GM19328 (cell line): Measurements from ENCODE around the gene FANCG.

Source experiments
- ATAC-seq: cut with Tn5 transposase; IDR thresholded peaks from one replicate; pipeline ENCODE4 v1.9.1; 2021; ENCODE audit warnings: mild to moderate bottlenecking, moderate library complexity; ENCODE audit not compliant: unreplicated experiment

FANCG gene

GRCh38 chr9:35104586-35104985 is 24.8 kb upstream of the FANCG start:
- ATAC-seq: no peak

GRCh38 chr9:35103660-35104191 is 24.0 kb upstream of the FANCG start:
- no peak for ATAC-seq

DNA sequence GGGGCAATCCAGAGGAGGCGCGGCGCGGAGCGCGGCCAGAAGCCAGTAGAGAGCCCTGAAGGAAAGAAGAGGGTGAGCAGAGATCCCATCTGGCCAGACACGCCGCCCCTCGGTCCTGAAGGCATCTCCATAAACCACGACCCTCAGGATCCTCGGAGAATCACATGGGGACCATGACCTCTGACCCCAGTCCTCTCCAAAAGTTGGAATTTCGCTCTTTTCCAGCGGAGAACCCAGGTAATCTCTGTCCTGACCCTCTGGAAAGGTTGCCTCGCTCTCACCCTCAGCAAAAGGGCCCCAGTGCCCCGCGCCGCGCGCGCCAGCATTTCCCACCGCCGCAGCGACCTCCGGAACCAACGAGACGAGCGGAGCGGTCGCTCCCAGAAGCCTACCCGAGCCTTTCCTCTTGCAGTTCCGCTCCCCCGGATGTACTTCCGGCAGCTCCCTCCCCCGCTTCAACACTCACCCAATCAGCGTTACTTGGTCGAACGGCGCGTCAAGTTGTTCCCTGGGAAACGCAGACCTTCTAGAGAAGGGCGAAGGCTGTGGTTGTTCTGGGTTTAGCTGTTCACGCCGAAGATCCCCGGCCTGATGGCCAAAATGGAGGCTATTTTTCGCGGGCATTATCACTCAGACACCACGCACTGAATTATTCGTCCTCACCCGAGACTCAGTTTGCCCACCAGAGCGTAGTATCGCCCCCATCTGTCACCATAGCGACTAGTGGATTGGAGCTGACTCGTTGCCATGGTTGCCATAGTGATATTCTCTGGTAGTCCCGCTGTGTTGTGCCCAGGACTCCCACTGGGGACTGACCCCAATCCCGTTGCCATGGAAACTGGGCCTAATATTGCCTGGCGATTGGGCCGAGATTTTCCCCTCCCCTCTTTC is 23.3 kb upstream of the FANCG start, which contains the start of gene STOML2:
Gene STOML2, minus strand, starts transcription at position 363 of the 891 bp plus-strand sequence. Its CDS starts 37 bp downstream, at position 326.
- ATAC-seq: peak; percentile 96

DNA sequence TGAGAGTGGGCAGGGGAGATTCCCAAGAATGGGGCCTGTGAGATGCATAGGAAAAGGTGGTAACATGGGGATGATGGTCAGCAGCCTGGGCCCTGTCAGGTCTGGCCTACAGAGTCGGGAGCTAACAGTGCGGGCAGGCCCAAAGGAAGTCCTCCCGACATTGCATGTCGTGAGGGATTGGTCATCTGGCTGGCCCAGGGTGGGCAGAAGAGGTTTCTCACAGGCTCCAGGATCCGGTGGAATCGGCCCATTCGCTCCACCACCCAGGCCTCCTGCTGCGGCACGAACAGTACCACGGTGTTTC is 22.7 kb upstream of the FANCG start:
- ATAC-seq: no peak

DNA sequence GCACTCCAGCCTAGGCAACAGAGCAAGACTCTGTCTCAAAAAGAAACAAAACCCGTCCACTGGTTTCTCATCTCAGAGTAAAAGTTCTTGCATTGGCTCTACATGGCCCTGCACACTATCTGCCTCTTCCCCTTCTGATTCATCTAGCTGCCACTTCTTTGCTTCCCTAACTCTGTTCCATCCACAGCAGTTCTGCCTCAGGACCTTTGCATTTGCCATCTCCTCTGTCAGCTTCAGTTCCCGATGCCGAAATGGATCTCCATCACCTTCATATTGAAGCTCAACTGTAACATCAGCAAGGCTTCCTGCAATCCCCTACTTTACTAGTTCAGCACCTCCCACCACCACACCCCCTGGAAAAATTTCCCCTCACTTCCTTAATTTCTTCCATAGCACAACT is 17.8 kb upstream of the FANCG start:
- ATAC-seq: no peak

DNA sequence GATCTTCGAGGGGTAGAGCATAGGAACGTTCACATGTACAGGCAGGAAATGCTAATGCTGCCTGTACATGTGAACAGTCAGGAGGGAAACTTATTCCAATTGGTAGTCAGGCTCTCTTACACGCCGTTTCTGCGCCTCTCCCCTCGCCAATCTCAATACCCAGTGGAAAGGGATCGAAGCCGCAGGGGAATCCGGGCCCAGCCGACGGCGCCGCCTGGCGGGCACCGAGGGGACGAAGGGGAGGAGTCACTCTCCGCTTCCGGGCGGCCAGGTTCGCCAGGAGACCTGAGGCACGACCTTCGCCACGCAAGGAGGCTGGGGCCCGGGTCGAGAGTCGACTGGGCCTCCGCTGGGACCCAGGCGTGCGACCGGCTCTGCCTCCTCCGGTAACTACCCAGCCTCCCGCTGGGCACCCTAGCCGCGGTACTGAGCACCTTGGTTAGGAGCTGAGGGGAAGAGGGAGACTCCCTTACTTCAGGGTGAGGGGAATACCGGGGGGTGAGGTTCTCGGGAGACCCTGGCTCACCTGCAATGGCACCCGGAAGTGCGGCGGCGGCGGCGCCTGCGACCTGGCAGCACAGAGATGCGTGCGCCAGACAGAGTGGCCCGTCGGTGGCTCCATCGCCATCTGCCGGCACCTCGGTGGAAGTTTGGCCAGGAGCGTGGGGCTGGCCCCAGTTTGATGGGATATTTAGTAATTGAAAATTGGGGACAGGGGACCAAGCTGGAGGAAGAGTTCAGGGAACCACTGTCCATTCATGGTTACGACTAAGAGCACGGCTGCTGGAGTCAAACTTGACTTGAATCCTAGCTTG is 16.5 kb upstream of the FANCG start, which contains the start of gene PIGO:
Gene PIGO, minus strand, starts transcription at position 557 of the 815 bp plus-strand sequence. CDS start 1,026 bp downstream, outside the sequence.
- ATAC-seq: peak; percentile 91

DNA sequence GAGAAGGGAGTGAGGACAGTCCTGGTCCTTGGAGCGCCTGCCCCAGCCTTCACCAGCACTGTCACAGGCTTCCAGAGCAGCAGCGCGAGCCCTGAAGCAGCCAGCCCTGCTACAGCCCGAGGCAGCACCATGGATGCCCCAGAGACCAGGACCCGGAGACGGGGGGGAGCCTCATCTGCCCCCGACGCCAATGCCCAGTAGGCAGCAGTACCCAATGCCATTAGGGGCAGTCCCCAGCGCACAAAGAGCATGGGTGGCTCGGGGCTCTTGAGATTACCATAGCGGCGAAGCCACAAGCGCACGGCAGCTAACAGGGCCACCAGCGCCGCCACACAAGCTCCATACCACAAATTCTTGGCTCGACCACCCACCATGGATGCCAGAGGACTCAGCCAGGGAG is 11.8 kb upstream of the FANCG start:
- ATAC-seq: no peak

DNA sequence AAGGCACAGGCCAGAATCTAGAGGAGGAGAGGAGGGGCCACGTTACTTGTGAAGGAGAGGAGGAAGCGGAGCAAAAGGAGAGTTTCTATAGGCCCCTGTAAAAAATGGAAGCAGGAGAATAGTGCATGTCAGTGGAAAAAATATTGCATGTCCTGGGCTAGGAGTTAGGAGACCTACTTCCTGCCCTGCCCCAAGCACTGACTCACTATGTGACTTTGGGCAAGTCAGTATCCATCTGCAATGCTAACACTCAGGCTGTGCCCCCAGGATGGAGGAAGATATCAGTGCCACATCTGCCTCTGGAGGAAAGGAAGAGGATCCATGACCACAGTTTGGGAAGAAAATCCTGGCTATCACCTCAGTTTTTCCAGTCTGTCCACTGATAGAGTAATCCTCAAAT is 9.7 kb upstream of the FANCG start:
- ATAC-seq: no peak

DNA sequence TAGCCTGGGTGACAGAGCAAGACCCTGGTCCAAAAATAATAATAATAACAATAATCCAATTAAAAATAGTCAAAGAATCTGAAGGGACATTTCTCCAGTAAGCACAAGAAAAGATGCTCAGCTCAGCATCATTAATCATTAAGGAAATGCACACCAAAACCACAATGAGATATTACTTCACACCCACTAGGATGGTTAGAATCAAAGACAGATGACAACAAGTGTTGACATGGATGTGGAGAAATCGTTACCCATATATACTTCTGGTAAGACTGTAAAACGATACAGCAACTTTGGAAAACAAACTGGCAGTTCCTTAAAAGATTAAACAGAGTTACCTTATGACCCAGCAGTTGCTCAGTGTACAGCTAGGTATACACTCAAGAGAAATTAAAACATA is 5.3 kb upstream of the FANCG start:
- ATAC-seq: no peak

GRCh38 chr9:35079041-35079425 is 709 bp downstream of the FANCG start:
- no peak for ATAC-seq

GRCh38 chr9:35078066-35078465 is 1.7 kb downstream of the FANCG start:
- no peak for ATAC-seq

GRCh38 chr9:35076848-35077247 is 2.9 kb downstream of the FANCG start:
- ATAC-seq: no peak

DNA sequence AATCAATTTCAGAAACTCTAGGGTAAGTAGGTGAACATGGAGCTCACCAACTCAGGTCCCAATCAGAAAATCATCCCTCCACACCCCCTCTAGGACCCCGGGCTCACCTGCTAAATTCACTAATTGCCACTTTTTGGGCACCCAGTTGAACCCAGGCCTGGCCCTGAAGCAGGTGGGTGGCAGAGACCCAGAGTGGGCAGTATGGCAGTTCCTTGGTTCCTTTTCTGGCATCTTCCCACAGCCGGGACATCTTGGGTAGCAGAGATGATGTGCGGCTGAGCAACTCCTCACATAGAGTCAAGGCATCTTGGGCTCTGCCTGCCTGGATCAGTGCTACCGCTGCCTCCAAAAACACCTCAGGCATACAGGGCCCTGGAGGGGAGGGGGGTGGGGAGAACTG is 4.4 kb downstream of the FANCG start:
- no peak for ATAC-seq

- no peak for ATAC-seq
Measured at GRCh38 chr9:35074791-35075190, 5.0 kb downstream of the FANCG start.

DNA sequence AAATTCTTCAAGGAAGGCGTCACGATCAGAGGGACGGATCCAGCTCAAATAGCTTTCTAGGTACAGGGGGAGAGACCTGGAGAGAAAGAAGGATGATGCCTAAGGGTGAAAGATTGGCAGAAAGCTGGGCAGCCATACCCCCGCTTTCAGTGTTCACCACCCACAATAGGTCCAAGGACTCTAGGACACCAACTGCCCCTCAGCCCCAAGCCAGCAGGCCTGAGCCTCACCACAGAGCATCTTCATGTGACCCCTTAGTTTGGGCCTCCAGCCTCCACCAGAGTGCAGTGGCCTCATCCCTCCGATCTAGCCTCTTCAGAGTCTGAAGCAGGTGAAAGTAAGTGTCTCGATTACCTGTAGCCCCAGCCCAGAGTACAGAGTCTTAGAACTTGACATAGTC is 5.6 kb downstream of the FANCG start:
- no peak for ATAC-seq

DNA sequence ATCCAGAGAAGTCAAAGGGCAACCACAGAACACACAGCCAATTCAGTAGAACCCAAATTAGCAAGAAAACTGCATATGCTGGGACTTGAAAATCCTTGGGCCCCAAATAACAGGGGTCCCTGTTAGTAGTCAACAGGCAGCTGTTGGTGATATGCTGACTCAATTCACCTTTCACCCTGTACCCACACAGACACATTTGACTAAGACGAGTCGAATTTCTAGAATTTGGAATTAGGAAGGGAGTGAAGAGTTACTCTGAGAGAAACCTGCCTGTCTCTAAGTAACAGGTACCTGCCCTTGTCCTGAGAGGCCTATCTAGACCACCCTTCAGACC is 6.5 kb downstream of the FANCG start:
- ATAC-seq: no peak

GRCh38 chr9:35072461-35073278 is 7.1 kb downstream of the FANCG start, which contains the start of gene VCP:
Gene VCP (minus strand): TSS chr9:35072625. CDS start chr9:35072353, 272 bp downstream.
- ATAC-seq: peak; percentile 81

DNA sequence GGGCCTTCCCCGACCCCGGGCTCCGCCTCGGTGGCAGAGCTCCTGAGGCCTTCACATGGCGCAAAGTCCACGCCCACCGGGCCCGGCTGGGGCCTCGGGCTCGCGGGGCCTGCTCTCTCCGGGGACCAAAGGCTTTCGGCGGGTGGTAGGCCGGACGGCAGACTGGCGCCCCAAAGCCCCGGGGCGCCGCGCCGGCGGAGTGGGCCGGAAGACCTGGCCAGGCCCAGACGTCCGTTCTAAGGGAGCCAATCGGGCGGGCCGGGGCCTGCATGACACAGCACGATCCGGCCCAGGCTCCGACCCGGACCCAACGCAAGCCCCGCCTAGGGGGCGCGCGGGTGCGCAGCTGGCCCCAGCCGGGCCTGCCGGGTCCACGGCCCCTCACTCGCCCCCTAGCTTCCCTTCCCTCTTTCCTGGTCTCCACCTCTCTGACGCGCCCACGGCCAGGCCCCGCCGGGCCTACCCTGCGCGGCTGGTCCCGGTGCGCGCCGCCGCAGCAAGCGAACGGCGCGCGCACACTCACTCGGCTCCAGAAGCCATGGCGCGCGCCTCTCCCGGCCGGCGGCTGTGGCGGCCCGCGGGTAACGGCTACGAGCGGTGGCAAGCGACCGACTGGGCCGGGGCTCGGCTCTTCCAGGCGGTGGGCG is 7.8 kb downstream of the FANCG start:
- ATAC-seq: peak; percentile 52

DNA sequence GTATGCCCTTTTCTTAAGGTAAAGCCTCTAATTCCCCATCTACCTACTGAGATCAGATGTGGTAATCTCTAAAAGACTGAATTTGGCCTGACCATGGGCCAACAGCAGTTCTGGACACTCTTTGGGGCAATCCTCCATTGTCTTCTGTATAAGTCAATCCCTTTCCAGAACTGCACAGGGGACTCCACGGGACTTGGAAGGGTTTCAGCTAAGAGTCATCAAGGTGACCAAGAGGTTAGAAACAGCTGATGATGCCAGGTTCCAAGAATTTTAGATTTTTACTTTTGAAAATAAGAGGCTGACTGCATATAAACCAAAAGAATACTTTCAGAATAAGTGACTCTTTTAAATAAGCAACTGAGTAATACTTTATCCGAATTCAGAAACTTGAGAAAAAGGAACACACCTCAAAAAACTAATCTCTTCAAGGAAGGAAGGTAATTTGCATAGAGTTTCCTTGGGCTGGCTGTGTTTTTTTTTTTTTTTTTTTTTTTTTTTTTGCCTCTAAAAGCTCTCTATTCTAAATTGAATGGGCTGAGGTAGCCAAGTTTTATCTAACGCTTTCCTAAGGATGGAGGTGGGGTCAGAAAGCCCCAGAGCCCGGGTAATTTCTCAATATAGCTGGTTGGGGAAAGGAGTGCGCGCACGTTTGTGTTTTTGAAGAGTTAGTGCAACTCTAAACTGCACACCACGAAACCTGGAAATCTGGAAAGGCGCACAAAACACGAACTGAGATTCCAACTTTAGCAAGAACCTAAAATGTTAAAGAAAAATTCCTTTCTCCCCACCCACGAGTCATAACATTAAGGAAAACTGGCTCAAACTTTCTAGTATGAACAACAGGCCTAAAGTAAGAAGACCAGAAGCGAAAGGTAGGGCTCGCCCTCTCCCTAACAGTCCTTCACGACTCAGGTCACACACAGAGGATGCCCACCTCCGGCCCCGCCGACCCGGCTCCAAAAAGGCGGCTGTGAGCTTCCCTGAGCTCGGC is 8.6 kb downstream of the FANCG start:
- ATAC-seq: no peak
